IMR-90 (cell line): ENCODE results near the gene TLCD5. TPM values are rescaled to one million over a fixed set of nuclear protein-coding genes. Genes with fewer than 3 reads are reported as not detected.

Experiments
- ATAC-seq: fragments of 200-7000 bp; cut with Tn5 transposase; 2 replicates; pipeline ENCODE4 v1.9.1; 2020; ENCODE audit warnings: low read depth, mild to moderate bottlenecking, moderate library complexity
- BruUV-seq: library from RNA; stranded (reverse); fragments of 400-500 nt; replicated peaks from 2 replicates; lab custom pipeline; 2021; lab: Mats Ljungman, UMichigan
- CTCF ChIA-PET: fragments of 300-600 bp; formaldehyde crosslinking; extraction: SDS; loops from one replicate; lab custom pipeline; 2021; ENCODE audit warnings: antibody characterized with exemption; lab: Yijun Ruan, JAX
- POLR2A ChIA-PET: fragments of 300-600 bp; sonication (Branson Sonifier 250); formaldehyde crosslinking; loops from one replicate; lab custom pipeline; 2022; ENCODE audit warnings: antibody characterized with exemption; ENCODE audit not compliant: unreplicated experiment; lab: Charles Lee
- DNase-seq: peaks from one replicate; pipeline ENCODE4 v3.0.0; 2013
- H2AFZ ChIP-seq: replicated peaks from 2 replicates; pipeline ENCODE3; 2013; ENCODE audit warnings: low read length, mild to moderate bottlenecking; ENCODE audit not compliant: poor library complexity
- H2AK5ac ChIP-seq: 2 replicates; pipeline ENCODE4 v1.6.1; 2013; ENCODE audit warnings: low read depth, low read length, inconsistent platforms
- H2AK9ac ChIP-seq: replicated peaks from 2 replicates; pipeline ENCODE3; 2013; ENCODE audit warnings: mild to moderate bottlenecking, low read depth, low read length, moderate library complexity; ENCODE audit not compliant: poor library complexity
- H2BK120ac ChIP-seq: 2 replicates; pipeline ENCODE4 v1.6.1; 2013; ENCODE audit warnings: low read depth, low read length, inconsistent platforms
- H2BK15ac ChIP-seq: 3 replicates; pipeline ENCODE4 v1.6.1; 2013; ENCODE audit warnings: low read depth, low read length, inconsistent platforms
- H2BK20ac ChIP-seq: 2 replicates; pipeline ENCODE4 v1.6.1; 2013; ENCODE audit warnings: low read depth, mild to moderate bottlenecking, inconsistent platforms, low read length, moderate library complexity
- H2BK5ac ChIP-seq: 2 replicates; pipeline ENCODE4 v1.6.1; 2013; ENCODE audit warnings: mild to moderate bottlenecking, low read depth, low read length, inconsistent platforms; ENCODE audit not compliant: poor library complexity, severe bottlenecking
- H3K14ac ChIP-seq: replicated peaks from 2 replicates; pipeline ENCODE4 v1.6.1; 2013; ENCODE audit warnings: low read depth, low read length, inconsistent platforms
- H3K18ac ChIP-seq: 2 replicates; pipeline ENCODE4 v1.6.1; 2013; ENCODE audit warnings: low read depth, low read length, control low read depth
- H3K23ac ChIP-seq: 2 replicates; pipeline ENCODE4 v1.6.1; 2013; ENCODE audit warnings: low read depth, low read length, inconsistent platforms
- H3K27ac ChIP-seq: 2 replicates; pipeline ENCODE4 v1.5.1; 2013; ENCODE audit warnings: mild to moderate bottlenecking, control low read depth, low read length; ENCODE audit not compliant: insufficient read depth
- H3K27me3 ChIP-seq: 2 replicates; pipeline ENCODE4 v1.6.1; 2013; ENCODE audit warnings: low read length; ENCODE audit not compliant: control insufficient read depth, insufficient read depth
- H3K36me3 ChIP-seq: 2 replicates; pipeline ENCODE4 v1.6.1; 2013; ENCODE audit warnings: low read length, mixed read lengths; ENCODE audit not compliant: control insufficient read depth, insufficient read depth
- H3K4ac ChIP-seq: 2 replicates; pipeline ENCODE4 v1.6.1; 2013; ENCODE audit warnings: low read depth, low read length, inconsistent platforms
- H3K4me1 ChIP-seq: 2 replicates; pipeline ENCODE4 v1.6.1; 2013; ENCODE audit warnings: low read length, mixed read lengths; ENCODE audit not compliant: control insufficient read depth, insufficient read depth
- H3K4me2 ChIP-seq: 2 replicates; pipeline ENCODE4 v1.6.1; 2013; ENCODE audit warnings: low read depth, mild to moderate bottlenecking, control low read depth, low read length, moderate library complexity
- H3K4me3 ChIP-seq: 2 replicates; pipeline ENCODE4 v1.5.1; 2013; ENCODE audit warnings: low read depth, mild to moderate bottlenecking, control low read depth, low read length, moderate library complexity; ENCODE audit not compliant: insufficient read depth
- H3K56ac ChIP-seq: 2 replicates; pipeline ENCODE4 v1.6.1; 2013; ENCODE audit warnings: low read length, inconsistent platforms; ENCODE audit not compliant: insufficient read depth; ENCODE audit errors: extremely low read depth
- H3K79me1 ChIP-seq, 2 experiments: 2 replicates each; pipeline ENCODE4 v1.6.1; 2013; ENCODE audit warnings: low read length in 2 of 2, inconsistent platforms in 1 of 2, low read depth in 1 of 2
- H3K9ac ChIP-seq: 2 replicates; pipeline ENCODE4 v1.6.1; 2013; ENCODE audit warnings: low read depth, low read length, control low read depth
- H3K9me1 ChIP-seq: 2 replicates; pipeline ENCODE4 v1.6.1; 2013; ENCODE audit warnings: low read length, inconsistent platforms; ENCODE audit not compliant: insufficient read depth
- H3K9me3 ChIP-seq: 2 replicates; pipeline ENCODE4 v1.6.1; 2013; ENCODE audit warnings: low read length; ENCODE audit not compliant: control insufficient read depth, insufficient read depth
- H4K20me1 ChIP-seq: 2 replicates; pipeline ENCODE4 v1.6.1; 2013; ENCODE audit warnings: low read length, inconsistent platforms; ENCODE audit not compliant: insufficient read depth
- H4K5ac ChIP-seq: 2 replicates; pipeline ENCODE4 v1.6.1; 2013; ENCODE audit warnings: mild to moderate bottlenecking, low read depth, low read length, control low read depth
- H4K8ac ChIP-seq, 2 experiments: 2 replicates each; pipeline ENCODE4 v1.6.1; 2013; ENCODE audit warnings: low read depth in 2 of 2, low read length in 2 of 2, control low read depth in 1 of 2, inconsistent platforms in 1 of 2
- H4K91ac ChIP-seq: 2 replicates; pipeline ENCODE4 v1.6.1; 2013; ENCODE audit warnings: low read depth, low read length, inconsistent platforms; ENCODE audit not compliant: insufficient read depth
- BHLHE40 ChIP-seq: fragments of 150-350 bp; IDR thresholded peaks from 2 replicates; pipeline ENCODE4 v1.6.1; 2016; ENCODE audit warnings: mild to moderate bottlenecking, low read depth, low read length
- MAFK ChIP-seq: IDR thresholded peaks from 2 replicates; pipeline ENCODE4 v1.6.1; 2012; ENCODE audit warnings: low read depth, low read length, improper control_type of control experiment
- NFE2L2 ChIP-seq: fragments of 150-350 bp; IDR thresholded peaks from 2 replicates; pipeline ENCODE4 v1.6.1; 2016; ENCODE audit warnings: low read depth, mild to moderate bottlenecking, low read length
- POLR2A ChIP-seq: IDR thresholded peaks from 2 replicates; pipeline ENCODE4 v1.6.1; 2012; ENCODE audit warnings: mild to moderate bottlenecking, low read depth, low read length
- RAD21 ChIP-seq: IDR thresholded peaks from 2 replicates; pipeline ENCODE4 v1.6.1; 2012; ENCODE audit warnings: low read length, improper control_type of control experiment
- RCOR1 ChIP-seq: IDR thresholded peaks from 2 replicates; pipeline ENCODE4 v1.6.1; 2012; ENCODE audit warnings: mild to moderate bottlenecking, low read length, improper control_type of control experiment; ENCODE audit not compliant: insufficient replicate concordance
- RFX5 ChIP-seq: IDR thresholded peaks from 2 replicates; pipeline ENCODE4 v1.8.0; 2012; ENCODE audit warnings: low read depth, mild to moderate bottlenecking, low read length, moderate library complexity
- SMC3 ChIP-seq: fragments of 150-350 bp; IDR thresholded peaks from 2 replicates; pipeline ENCODE4 v1.6.1; 2016; ENCODE audit warnings: low read depth, mild to moderate bottlenecking, antibody characterized with exemption, low read length, moderate library complexity
- WGBS, 2 experiments: methylation state at CpG; one replicate each; pipeline versions ENCODE4 v1.1.5 to v1.1.7; 2013; ENCODE audit warnings: missing lambda C conversion rate in 2 of 2; ENCODE audit not compliant: insufficient read length in 1 of 2; ENCODE audit errors: extremely low coverage in 2 of 2; 5-methylcytosine and 5-hydroxymethylcytosine counted together
- dilution Hi-C: fragments of 300-500 bp; cut with HindIII; formaldehyde crosslinking; loops from one replicate; pipeline ENCODE4 v1.14.3; 2018; ENCODE audit warnings: low sequenced_read_pairs; ENCODE audit not compliant: unreplicated experiment
- in situ Hi-C: fragments of 300-500 bp; cut with MboI; formaldehyde crosslinking; loops from 3 replicates; pipeline ENCODE4 v1.14.3; 2019; ENCODE audit warnings: low sequenced_read_pairs, inconsistent platforms, mixed read lengths
- intact Hi-C: fragments of 100-400 bp; cut with micrococcal nuclease; formaldehyde crosslinking; loops from 2 replicates; pipeline ENCODE4 v1.10.0; 2022
- polyA plus RNA-seq, 3 experiments: library from polyadenylated mRNA; depleted of rRNA; stranded (reverse); fragments of >200 nt; gene quantifications; 2 replicates each; pipeline ENCODE4 v1.2.3, GENCODE V29; 2012; ENCODE audit warnings: low replicate concordance in 1 of 3
- total RNA-seq: library from RNA; depleted of rRNA; stranded (reverse); fragments of >200 nt; gene quantifications from 2 replicates; pipeline ENCODE4 v1.2.3, GENCODE V29; 2012
- TF ChIP-seq, protein P1 (sequence below): fragments of 150-350 bp; IDR thresholded peaks from 2 replicates; pipeline ENCODE4 v1.6.1; 2016; ENCODE audit warnings: low read depth, mild to moderate bottlenecking, low read length, moderate library complexity, borderline replicate concordance
- TF ChIP-seq, protein P2 (sequence below): fragments of 150-350 bp; IDR thresholded peaks from 2 replicates; pipeline ENCODE4 v1.6.1; 2017; ENCODE audit warnings: mild to moderate bottlenecking, antibody characterized with exemption, low read length, low read depth
- TF ChIP-seq, protein P3 (sequence below): conservative IDR thresholded peaks from 2 replicates; pipeline ENCODE4 v1.5.1; 2012; ENCODE audit warnings: mild to moderate bottlenecking, low read depth, low read length, improper control_type of control experiment

Gene TLCD5
- total and polyA plus RNA-seq, 2 of the 4 experiments (the other 2 are of a cell fraction): 9.5 to 11.5 TPM

DNA sequence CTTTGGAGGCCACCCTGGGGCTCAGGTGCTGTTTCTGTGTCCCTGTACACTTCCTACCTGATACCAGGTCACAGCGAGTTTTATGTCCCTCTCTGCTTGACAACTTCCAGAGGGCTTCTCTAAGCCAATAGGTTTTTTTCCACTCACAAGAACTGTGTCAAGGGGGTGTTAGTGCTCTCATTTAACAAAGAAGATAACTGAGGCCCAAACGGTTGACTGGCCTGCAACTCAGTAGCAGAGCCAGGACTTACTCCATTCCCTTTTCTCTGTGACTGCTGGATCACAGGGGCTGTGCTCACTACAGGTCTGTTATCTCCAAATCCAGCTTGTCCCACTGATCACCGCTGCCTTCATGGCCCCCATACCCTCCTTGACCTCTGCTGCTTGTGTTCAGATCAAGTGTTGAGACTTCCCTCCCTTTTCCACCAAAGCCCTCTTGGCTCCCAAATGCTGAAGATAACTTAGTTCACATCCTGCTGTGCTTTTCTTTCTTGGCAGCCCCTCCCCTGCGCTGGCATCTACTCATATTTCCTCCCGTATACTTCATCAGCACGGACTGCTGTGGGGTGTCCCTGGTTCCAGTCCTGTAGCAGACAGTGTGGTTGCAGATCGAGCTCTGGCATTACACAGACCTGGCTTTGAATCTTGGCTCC lies 43.8 kb upstream of the TLCD5 start:
- Histone ChIP-seq H3K14ac (no peak overlapping the region), H2BK5ac (no peak overlapping the region), H4K5ac (no peak overlapping the region), H3K9me1 (no peaks in the 10 kb centered on the region), H2AK9ac (no peak overlapping the region), H3K9ac (no peak overlapping the region), H3K56ac (no peak overlapping the region), H4K20me1 (no peaks in the 10 kb centered on the region), H3K27me3 (peaks cover 39% of the 10 kb centered on the region), H4K8ac (no peak overlapping the region), H2BK15ac (no peak overlapping the region), H3K4ac (no peak overlapping the region), H3K9me3 (no peaks in the 10 kb centered on the region), H2AK5ac (no peak overlapping the region), H3K27ac (no peak overlapping the region), H3K23ac (no peak overlapping the region), H3K4me1 (no peaks in the 10 kb centered on the region), H4K91ac (no peak overlapping the region), H3K79me1 (no peaks in the 10 kb centered on the region), H3K4me2 (no peak overlapping the region), H3K4me3 (no peak overlapping the region), H2BK120ac (no peak overlapping the region), H2BK20ac (no peak overlapping the region), H2AFZ (no peak overlapping the region), H3K18ac (no peak overlapping the region), H3K36me3 (no peaks in the 10 kb centered on the region)
- dilution Hi-C loops: no loop called here
- DNase-seq: no peak
- POLR2A ChIA-PET: no interaction called here
- in situ Hi-C loops: no loop called here
- no TSS peak for BruUV-seq
- TF ChIP-seq NFE2L2 (no peak), SMC3 (no peak), POLR2A (no peak), RFX5 (no peak), MAFK (no peak), RCOR1 (no peak), RAD21 (no peak), BHLHE40 (no peak)
- TF ChIP-seq, protein P1, sequence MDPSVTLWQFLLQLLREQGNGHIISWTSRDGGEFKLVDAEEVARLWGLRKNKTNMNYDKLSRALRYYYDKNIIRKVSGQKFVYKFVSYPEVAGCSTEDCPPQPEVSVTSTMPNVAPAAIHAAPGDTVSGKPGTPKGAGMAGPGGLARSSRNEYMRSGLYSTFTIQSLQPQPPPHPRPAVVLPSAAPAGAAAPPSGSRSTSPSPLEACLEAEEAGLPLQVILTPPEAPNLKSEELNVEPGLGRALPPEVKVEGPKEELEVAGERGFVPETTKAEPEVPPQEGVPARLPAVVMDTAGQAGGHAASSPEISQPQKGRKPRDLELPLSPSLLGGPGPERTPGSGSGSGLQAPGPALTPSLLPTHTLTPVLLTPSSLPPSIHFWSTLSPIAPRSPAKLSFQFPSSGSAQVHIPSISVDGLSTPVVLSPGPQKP: no peak
- TF ChIP-seq, protein P2, sequence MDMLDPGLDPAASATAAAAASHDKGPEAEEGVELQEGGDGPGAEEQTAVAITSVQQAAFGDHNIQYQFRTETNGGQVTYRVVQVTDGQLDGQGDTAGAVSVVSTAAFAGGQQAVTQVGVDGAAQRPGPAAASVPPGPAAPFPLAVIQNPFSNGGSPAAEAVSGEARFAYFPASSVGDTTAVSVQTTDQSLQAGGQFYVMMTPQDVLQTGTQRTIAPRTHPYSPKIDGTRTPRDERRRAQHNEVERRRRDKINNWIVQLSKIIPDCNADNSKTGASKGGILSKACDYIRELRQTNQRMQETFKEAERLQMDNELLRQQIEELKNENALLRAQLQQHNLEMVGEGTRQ: no peak
- TF ChIP-seq, protein P3, sequence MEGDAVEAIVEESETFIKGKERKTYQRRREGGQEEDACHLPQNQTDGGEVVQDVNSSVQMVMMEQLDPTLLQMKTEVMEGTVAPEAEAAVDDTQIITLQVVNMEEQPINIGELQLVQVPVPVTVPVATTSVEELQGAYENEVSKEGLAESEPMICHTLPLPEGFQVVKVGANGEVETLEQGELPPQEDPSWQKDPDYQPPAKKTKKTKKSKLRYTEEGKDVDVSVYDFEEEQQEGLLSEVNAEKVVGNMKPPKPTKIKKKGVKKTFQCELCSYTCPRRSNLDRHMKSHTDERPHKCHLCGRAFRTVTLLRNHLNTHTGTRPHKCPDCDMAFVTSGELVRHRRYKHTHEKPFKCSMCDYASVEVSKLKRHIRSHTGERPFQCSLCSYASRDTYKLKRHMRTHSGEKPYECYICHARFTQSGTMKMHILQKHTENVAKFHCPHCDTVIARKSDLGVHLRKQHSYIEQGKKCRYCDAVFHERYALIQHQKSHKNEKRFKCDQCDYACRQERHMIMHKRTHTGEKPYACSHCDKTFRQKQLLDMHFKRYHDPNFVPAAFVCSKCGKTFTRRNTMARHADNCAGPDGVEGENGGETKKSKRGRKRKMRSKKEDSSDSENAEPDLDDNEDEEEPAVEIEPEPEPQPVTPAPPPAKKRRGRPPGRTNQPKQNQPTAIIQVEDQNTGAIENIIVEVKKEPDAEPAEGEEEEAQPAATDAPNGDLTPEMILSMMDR: no peak
- no peak for ATAC-seq
- intact Hi-C loops: no loop called here
- no CpG with 5 or more reads among the region's 7 CpGs for WGBS, 2 experiments
- CTCF ChIA-PET: no interaction called here
